Breast epithelium (tissue), 4 donors: ENCODE results near the gene NOL6. TPM values are rescaled to one million over a fixed set of nuclear protein-coding genes. Genes with fewer than 3 reads are reported as not detected.
A peak's percentile ranks its signal among the peaks of the same experiment; 100 is the strongest.
"Not testable (repeated sequence)": the region's sequence is repeated elsewhere in the genome, so short reads cannot be mapped to it uniquely, and the experiment has no call there.

ENCODE experiments used
- DNase-seq, 2 donors: peaks; one replicate each; pipeline ENCODE4 v3.0.0-alpha.2; 2019; ENCODE audit warnings: low spot score in 2 of 2
- H3K27ac ChIP-seq, 2 donors: fragments of 200-600 bp; sonication (generic) in 1 of 2; one replicate each; pipeline ENCODE4 v1.5.1; 2016 to 2019; ENCODE audit warnings: mild to moderate bottlenecking in 1 of 2
- H3K27me3 ChIP-seq, 2 donors: fragments of 200-600 bp; sonication (generic) in 1 of 2; one replicate each; pipeline versions ENCODE4 v1.5.1 to v1.6.0; 2017 to 2019; ENCODE audit warnings: control low read depth in 1 of 2, mild to moderate bottlenecking in 1 of 2
- H3K36me3 ChIP-seq: fragments of 200-600 bp; one replicate; pipeline ENCODE4 v1.5.1; 2019
- H3K4me1 ChIP-seq, 2 donors: fragments of 200-600 bp; sonication (generic); one replicate each; pipeline ENCODE4 v1.5.1; 2016 to 2019; ENCODE audit warnings: control low read depth in 1 of 2
- H3K4me3 ChIP-seq, 3 donors: fragments of 200-600 bp; sonication (generic); 1 replicate in 2 of 3; 2 replicates in 1 of 3; pipeline ENCODE4 v1.5.1; 2016 to 2019; ENCODE audit warnings: mild to moderate bottlenecking in 3 of 3, moderate library complexity in 2 of 3
- H3K9me3 ChIP-seq, 2 donors: fragments of 200-600 bp; sonication (generic) in 1 of 2; one replicate each; pipeline ENCODE4 v1.5.1; 2016 to 2019; ENCODE audit warnings: control low read depth in 1 of 2
- CTCF ChIP-seq, 3 donors: fragments of 450-650 bp; IDR thresholded peaks; one replicate each; pipeline ENCODE4 v1.5.1; 2016 to 2017; ENCODE audit warnings: antibody characterized with exemption in 3 of 3, mild to moderate bottlenecking in 3 of 3, moderate library complexity in 3 of 3
- POLR2A ChIP-seq: fragments of 450-650 bp; IDR thresholded peaks from one replicate; pipeline ENCODE4 v1.6.1; 2016; ENCODE audit warnings: antibody characterized with exemption, mild to moderate bottlenecking, moderate library complexity
- POLR2AphosphoS5 ChIP-seq, 3 donors: sonication (generic); formaldehyde crosslinking; IDR thresholded peaks; one replicate each; pipeline ENCODE4 v1.6.1; 2017; ENCODE audit warnings: antibody characterized with exemption in 3 of 3
- intact Hi-C: fragments of 100-400 bp; cut with DNase I; formaldehyde crosslinking; loops from one replicate; pipeline ENCODE4 v1.15.1; 2023; ENCODE audit warnings: low total_unique reads
- total RNA-seq, 3 donors: library from RNA; depleted of rRNA; stranded (reverse); fragments of >200 nt; gene quantifications; one replicate each; pipeline ENCODE4 v1.1.0, GENCODE V29; 2016

NOL6 gene
- 10 to 100 TPM; 14.2 to 23.9 (median 22.3) TPM for total RNA-seq

GRCh38 chr9:33473643-33474352 is at the start of gene NOL6:
Gene NOL6, minus strand, starts transcription at chr9:33473924. Its CDS starts 82 bp downstream, at chr9:33473842.
- H3K27ac ChIP-seq: peak within 1 kb of the TSS; percentile 65 to 80
- no peaks in the 10 kb centered on the region for H3K36me3 ChIP-seq
- peaks cover 0 to 13% of the 10 kb centered on the region in 2 donors for H3K4me1 ChIP-seq
- peak within 1 kb of the TSS; percentile 92 to 95 (median 94) for H3K4me3 ChIP-seq
- no peaks in the 10 kb centered on the region for H3K9me3 ChIP-seq
- peak; percentile 95 to 98 for DNase-seq
- H3K27me3 ChIP-seq: no peaks in the 10 kb centered on the region
- peak; percentile 56 to 92 (median 91) for TF ChIP-seq POLR2AphosphoS5 (IDR thresholded peaks at IDR 0.05)
- no peak for TF ChIP-seq CTCF (IDR thresholded peaks at IDR 0.05)
- TF ChIP-seq POLR2A: peak; percentile 56
- intact Hi-C loops: no loop called here

GRCh38 chr9:33521861-33522260 is 48.1 kb upstream of the NOL6 start:
- intact Hi-C loops, H3K4me1 ChIP-seq, H3K4me3 ChIP-seq, H3K27ac ChIP-seq, H3K9me3 ChIP-seq, DNase-seq, H3K36me3 ChIP-seq: not testable (repeated sequence)
- H3K27me3 ChIP-seq: peaks cover 6 to 15% of the 10 kb centered on the region in 2 donors

GRCh38 chr9:33517934-33518577 is 44.3 kb upstream of the NOL6 start:
- H3K4me3 ChIP-seq, intact Hi-C loops, H3K9me3 ChIP-seq, H3K36me3 ChIP-seq, DNase-seq, H3K27me3 ChIP-seq, H3K4me1 ChIP-seq, H3K27ac ChIP-seq: not testable (repeated sequence)

- no peak overlapping the region for H3K4me3 ChIP-seq
- no peaks in the 10 kb centered on the region for H3K4me1 ChIP-seq
- no peak overlapping the region for H3K27ac ChIP-seq
- TF ChIP-seq POLR2A (no peak), CTCF (IDR thresholded peaks at IDR 0.05) (peak in 2 of 3 donors; percentile 29 to 32)
- H3K36me3 ChIP-seq: no peaks in the 10 kb centered on the region
- intact Hi-C loops: no loop called here
- H3K27me3 ChIP-seq: no peaks in the 10 kb centered on the region
- no peak for DNase-seq
- H3K9me3 ChIP-seq: no peaks in the 10 kb centered on the region
These were observed 43.6 kb upstream of the NOL6 start for GRCh38 chr9:33517373-33517772.

GRCh38 chr9:33516397-33516796 is 42.7 kb upstream of the NOL6 start:
- H3K4me1 ChIP-seq, DNase-seq, H3K27me3 ChIP-seq, intact Hi-C loops, H3K27ac ChIP-seq, H3K36me3 ChIP-seq, H3K9me3 ChIP-seq, H3K4me3 ChIP-seq: not testable (repeated sequence)

GRCh38 chr9:33515342-33515995 is 41.7 kb upstream of the NOL6 start:
- H3K9me3 ChIP-seq, intact Hi-C loops, H3K4me3 ChIP-seq, H3K27ac ChIP-seq, H3K27me3 ChIP-seq, H3K4me1 ChIP-seq, DNase-seq, H3K36me3 ChIP-seq: not testable (repeated sequence)

- H3K9me3 ChIP-seq, H3K27ac ChIP-seq, H3K36me3 ChIP-seq, H3K4me1 ChIP-seq, H3K27me3 ChIP-seq, H3K4me3 ChIP-seq, DNase-seq, intact Hi-C loops: not testable (repeated sequence)
These were observed 38.8 kb upstream of the NOL6 start for GRCh38 chr9:33512535-33512934.

- Histone ChIP-seq H3K4me3 (peak overlapping the region; percentile 57 to 76 (median 63)), H3K27ac (peak overlapping the region; percentile 83 to 88)
- H3K27me3 ChIP-seq, H3K36me3 ChIP-seq, DNase-seq, H3K4me1 ChIP-seq, intact Hi-C loops, H3K9me3 ChIP-seq: not testable (repeated sequence)
These were observed 37.4 kb upstream of the NOL6 start for GRCh38 chr9:33511184-33511517.
